Skeletal muscle tissue (tissue), 4 donors: ENCODE measurements around the gene OPN4. TPM values are rescaled to one million over a fixed set of nuclear protein-coding genes. Genes with fewer than 3 reads are reported as not detected.

Experiments
- H3K27ac ChIP-seq: one replicate; pipeline ENCODE4 v1.7.0; 2013; ENCODE audit warnings: mild to moderate bottlenecking, low read depth, low read length, inconsistent platforms
- H3K27me3 ChIP-seq, 3 donors: one replicate each; pipeline ENCODE4 v1.7.0; 2013; ENCODE audit warnings: low read length in 3 of 3; ENCODE audit not compliant: control insufficient read depth in 3 of 3, insufficient read depth in 3 of 3
- H3K36me3 ChIP-seq, 3 donors: one replicate each; pipeline ENCODE4 v1.7.0; 2013; ENCODE audit warnings: low read length in 3 of 3; ENCODE audit not compliant: control insufficient read depth in 3 of 3, insufficient read depth in 3 of 3
- H3K4me1 ChIP-seq, 3 donors: one replicate each; pipeline ENCODE4 v1.7.0; 2013; ENCODE audit warnings: low read length in 3 of 3, mild to moderate bottlenecking in 3 of 3; ENCODE audit not compliant: control insufficient read depth in 3 of 3, insufficient read depth in 3 of 3
- H3K4me3 ChIP-seq, 3 donors: one replicate each; pipeline ENCODE4 v1.7.0; 2013; ENCODE audit warnings: low read length in 3 of 3
- H3K9ac ChIP-seq, 3 donors: one replicate each; pipeline ENCODE4 v1.7.0; 2013; ENCODE audit warnings: low read length in 3 of 3, mild to moderate bottlenecking in 3 of 3, moderate library complexity in 2 of 3, low read depth in 1 of 3
- H3K9me3 ChIP-seq, 3 donors: one replicate each; pipeline ENCODE4 v1.7.0; 2013; ENCODE audit warnings: low read length in 3 of 3; ENCODE audit not compliant: control insufficient read depth in 3 of 3
- total RNA-seq: library from RNA; depleted of rRNA; stranded (reverse); fragments of >200 nt; gene quantifications from one replicate; pipeline ENCODE4 v1.2.3, GENCODE V29; 2014
- donor health status: Osteomylitis.

OPN4 gene
- total RNA-seq, 1 donor from 2014 or later = not detected

DNA sequence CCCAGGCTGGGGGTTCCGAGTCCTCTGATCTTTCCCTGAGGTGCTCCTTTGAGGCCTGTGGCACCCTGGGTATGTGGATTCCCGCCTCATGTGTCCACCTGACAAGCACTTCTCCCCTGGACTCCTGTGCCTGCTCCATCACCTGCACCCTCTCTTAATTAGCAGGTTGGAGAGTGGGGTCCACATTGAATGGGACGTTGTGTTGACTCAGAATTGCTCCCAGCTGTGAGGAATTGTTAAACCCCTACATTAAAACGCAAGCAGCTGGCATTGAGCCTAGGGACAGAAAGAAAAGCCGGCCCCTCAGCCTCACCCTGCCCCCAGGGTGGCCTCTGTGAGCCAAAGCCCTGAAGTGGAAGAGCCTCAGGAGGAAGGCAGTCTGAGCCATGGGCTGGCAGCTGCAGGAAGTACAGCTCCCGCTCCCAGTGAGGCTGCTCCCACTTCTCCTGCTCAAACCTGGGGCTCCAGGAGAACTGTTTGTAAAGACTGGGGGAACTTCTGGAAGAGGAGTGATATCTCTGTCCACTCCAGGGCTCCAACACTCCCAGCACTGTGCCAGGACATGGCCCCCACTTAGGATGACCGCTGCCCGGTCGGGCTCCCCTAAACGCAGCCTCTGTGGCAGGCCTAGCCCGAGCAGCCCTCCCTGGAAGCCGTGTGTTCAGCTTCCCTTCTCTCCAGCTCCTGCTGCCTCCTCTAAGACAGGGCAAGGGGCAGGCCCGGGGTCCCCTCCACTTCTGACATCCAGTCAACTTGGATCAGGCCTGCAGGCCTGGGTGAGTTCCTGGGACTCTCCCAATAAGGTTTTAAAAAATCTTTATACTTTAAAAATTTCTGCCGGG lies 1.8 kb upstream of the OPN4 start:
- no peaks in the 10 kb centered on the region for H3K36me3 ChIP-seq
- no peaks in the 10 kb centered on the region for H3K9me3 ChIP-seq
- H3K4me3 ChIP-seq = no peak overlapping the region
- no peak overlapping the region for H3K9ac ChIP-seq
- H3K27me3 ChIP-seq = peaks cover 0 to 3% (median 0%) of the 10 kb centered on the region in 3 donors
- H3K27ac ChIP-seq = no peak overlapping the region
- peaks cover 30 to 37% (median 33%) of the 10 kb centered on the region in 3 donors for H3K4me1 ChIP-seq

- no peak overlapping the region for H3K27ac ChIP-seq
- H3K4me3 ChIP-seq = no peak overlapping the region
- H3K4me1 ChIP-seq = peaks cover 27 to 37% (median 34%) of the 10 kb centered on the region in 3 donors
- no peaks in the 10 kb centered on the region for H3K9me3 ChIP-seq
- peaks cover 0 to 3% (median 0%) of the 10 kb centered on the region in 3 donors for H3K27me3 ChIP-seq
- H3K9ac ChIP-seq = no peak overlapping the region
- H3K36me3 ChIP-seq = no peaks in the 10 kb centered on the region
Measured at GRCh38 chr10:86653379-86653778, 968 bp upstream of the OPN4 start.

GRCh38 chr10:86653987-86654386 lies 360 bp upstream of the OPN4 start:
- H3K9me3 ChIP-seq = no peaks in the 10 kb centered on the region
- H3K4me3 ChIP-seq = no peak overlapping the region
- no peaks in the 10 kb centered on the region for H3K36me3 ChIP-seq
- no peak overlapping the region for H3K9ac ChIP-seq
- no peak overlapping the region for H3K27ac ChIP-seq
- H3K4me1 ChIP-seq = peaks cover 21 to 31% (median 30%) of the 10 kb centered on the region in 3 donors
- H3K27me3 ChIP-seq = peaks cover 0 to 3% (median 0%) of the 10 kb centered on the region in 3 donors

- Histone ChIP-seq H3K27ac (no peak overlapping the region), H3K27me3 (peaks cover 0 to 3% (median 0%) of the 10 kb centered on the region in 3 donors), H3K4me1 (peaks cover 9 to 20% (median 19%) of the 10 kb centered on the region in 3 donors), H3K36me3 (no peaks in the 10 kb centered on the region), H3K9me3 (no peaks in the 10 kb centered on the region), H3K9ac (no peak overlapping the region), H3K4me3 (no peak overlapping the region)
Measured at GRCh38 chr10:86655173-86655540, 810 bp downstream of the OPN4 start.

- Histone ChIP-seq H3K27ac (no peak overlapping the region), H3K9ac (no peak overlapping the region), H3K4me3 (no peak overlapping the region), H3K9me3 (no peaks in the 10 kb centered on the region), H3K36me3 (no peaks in the 10 kb centered on the region), H3K27me3 (peaks cover 0 to 3% (median 0%) of the 10 kb centered on the region in 3 donors), H3K4me1 (peaks cover 5 to 20% (median 17%) of the 10 kb centered on the region in 3 donors)
Measured at GRCh38 chr10:86655596-86655995, 1.2 kb downstream of the OPN4 start.

DNA sequence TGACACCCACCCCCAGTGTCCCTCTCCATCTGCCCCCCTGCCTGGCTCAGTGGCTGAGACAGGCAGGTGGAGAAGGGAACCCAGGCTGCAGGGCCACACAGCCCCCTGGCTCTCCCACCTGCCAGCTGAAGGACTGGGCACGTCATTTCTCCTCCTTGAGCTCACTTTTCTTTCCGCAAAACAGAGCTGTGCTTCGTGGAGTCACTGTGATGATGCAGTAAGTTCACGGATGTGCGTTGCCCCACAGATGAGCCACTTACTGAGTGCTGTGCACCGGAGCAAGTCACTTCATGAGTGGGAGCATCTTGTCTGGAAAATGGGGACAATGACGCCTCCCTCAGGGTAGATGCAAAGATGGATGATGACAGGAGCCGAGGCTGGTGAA lies 2.7 kb downstream of the OPN4 start:
- Histone ChIP-seq H3K36me3 (no peaks in the 10 kb centered on the region), H3K27me3 (peaks cover 0 to 3% (median 0%) of the 10 kb centered on the region in 3 donors), H3K4me1 (peaks cover 10 to 20% (median 19%) of the 10 kb centered on the region in 3 donors), H3K4me3 (peak overlapping the region in 1 of 3 donors; percentile 13), H3K9ac (no peak overlapping the region), H3K9me3 (no peaks in the 10 kb centered on the region), H3K27ac (no peak overlapping the region)

- Histone ChIP-seq H3K27me3 (peaks cover 0 to 3% (median 0%) of the 10 kb centered on the region in 3 donors), H3K9me3 (no peaks in the 10 kb centered on the region), H3K36me3 (no peaks in the 10 kb centered on the region), H3K4me1 (peaks cover 15 to 24% (median 22%) of the 10 kb centered on the region in 3 donors), H3K27ac (no peak overlapping the region), H3K4me3 (peak overlapping the region in 1 of 3 donors; percentile 13), H3K9ac (no peak overlapping the region)
Measured at GRCh38 chr10:86657396-86658011, 3.2 kb downstream of the OPN4 start.

GRCh38 chr10:86658261-86658741 lies 4.0 kb downstream of the OPN4 start:
- Histone ChIP-seq H3K9me3 (no peaks in the 10 kb centered on the region), H3K4me3 (no peak overlapping the region), H3K36me3 (no peaks in the 10 kb centered on the region), H3K27me3 (peaks cover 0 to 3% (median 0%) of the 10 kb centered on the region in 3 donors), H3K9ac (no peak overlapping the region), H3K27ac (no peak overlapping the region), H3K4me1 (peaks cover 23 to 32% (median 30%) of the 10 kb centered on the region in 3 donors)

- H3K36me3 ChIP-seq = no peaks in the 10 kb centered on the region
- no peak overlapping the region for H3K4me3 ChIP-seq
- H3K27me3 ChIP-seq = peaks cover 0 to 3% (median 0%) of the 10 kb centered on the region in 3 donors
- no peaks in the 10 kb centered on the region for H3K9me3 ChIP-seq
- H3K27ac ChIP-seq = no peak overlapping the region
- H3K9ac ChIP-seq = no peak overlapping the region
- H3K4me1 ChIP-seq = peaks cover 27 to 36% (median 35%) of the 10 kb centered on the region in 3 donors
Measured at GRCh38 chr10:86658751-86659150, 4.4 kb downstream of the OPN4 start.
